ENCODE measurements around the gene DNMT3A.
A peak's percentile ranks its signal among the peaks of the same experiment; 100 is the strongest.
"Not testable (repeated sequence)": the region's sequence is repeated elsewhere in the genome, so short reads cannot be mapped to it uniquely, and the experiment has no call there.

Gene DNMT3A

DNA sequence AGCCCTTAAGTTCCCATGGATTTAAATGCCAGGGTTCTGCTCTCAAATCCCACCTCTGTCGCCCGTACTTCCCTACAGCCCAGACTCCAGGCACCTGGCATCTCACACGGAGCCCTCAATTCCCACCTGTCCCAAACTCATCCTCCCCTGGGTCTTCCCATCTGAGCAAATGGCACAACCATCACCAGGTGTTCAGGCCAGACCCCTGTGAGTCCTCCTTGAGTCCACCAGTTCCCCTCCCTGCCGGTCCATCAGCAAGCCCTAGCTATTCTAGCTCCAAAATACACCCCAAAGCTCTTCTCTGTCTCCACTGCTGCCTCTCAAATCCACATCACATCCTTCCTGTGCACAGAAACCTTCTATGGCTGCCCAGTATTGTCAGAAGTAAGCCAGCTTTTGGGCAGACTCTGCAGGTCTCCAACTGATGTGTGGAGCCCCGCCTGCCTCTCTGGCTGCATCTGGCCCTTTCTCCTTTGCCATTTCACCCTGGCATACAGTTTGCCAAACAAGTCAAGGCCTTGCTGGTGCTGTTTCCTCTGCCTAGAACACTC, 67.7 kb downstream of the DNMT3A start:
- Histone ChIP-seq H3K27ac (ENCODE audit: low read length) (no peak overlapping the region), H3K27me3 (ENCODE audit: control insufficient read depth, insufficient read depth, low read length) (no peaks in the 10 kb centered on the region), H3K9me3 (ENCODE audit: control insufficient read depth, insufficient read depth, low read length) (no peaks in the 10 kb centered on the region), H3K4me1 (ENCODE audit: control insufficient read depth, insufficient read depth, low read length) (peaks cover 15% of the 10 kb centered on the region), H3K36me3 (ENCODE audit: control insufficient read depth, insufficient read depth, low read length) (no peaks in the 10 kb centered on the region), H3K4me3 (ENCODE audit: low read length) (no peak overlapping the region)
- no CpG with 5 or more reads among the region's 5 CpGs for WGBS (ENCODE audit: insufficient coverage, insufficient read length)
- DNase-seq (ENCODE audit: low read depth, low spot score): no peak

DNA sequence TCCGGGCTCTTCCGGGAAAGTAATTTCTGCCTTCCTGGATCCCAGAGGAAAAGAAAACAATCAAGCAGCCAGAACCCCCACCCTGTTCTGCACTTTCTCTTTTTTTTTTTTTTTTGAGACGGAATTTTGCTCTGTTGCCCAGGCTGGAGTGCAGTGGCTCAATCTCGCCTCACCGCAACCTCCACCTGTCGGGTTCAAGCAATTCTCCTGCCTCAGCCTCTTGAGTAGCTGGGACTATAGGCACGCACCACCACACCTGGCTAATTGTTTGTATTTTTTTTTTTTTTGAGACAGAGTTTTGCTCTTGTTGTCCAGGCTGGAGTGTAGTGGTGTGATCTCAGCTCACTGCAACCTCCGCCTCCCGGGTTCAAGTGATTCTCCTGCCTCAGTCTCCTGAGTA, 69.0 kb downstream of the DNMT3A start:
- not testable (repeated sequence) for H3K36me3 ChIP-seq (ENCODE audit: control insufficient read depth, insufficient read depth, low read length); H3K27me3 ChIP-seq (ENCODE audit: control insufficient read depth, insufficient read depth, low read length); DNase-seq (ENCODE audit: low read depth, low spot score); H3K9me3 ChIP-seq (ENCODE audit: control insufficient read depth, insufficient read depth, low read length); H3K4me3 ChIP-seq (ENCODE audit: low read length); H3K27ac ChIP-seq (ENCODE audit: low read length)
- WGBS (ENCODE audit: insufficient coverage, insufficient read length): no CpG with 5 or more reads among the region's 9 CpGs
- peaks cover 13% of the 10 kb centered on the region for H3K4me1 ChIP-seq (ENCODE audit: control insufficient read depth, insufficient read depth, low read length)

DNA sequence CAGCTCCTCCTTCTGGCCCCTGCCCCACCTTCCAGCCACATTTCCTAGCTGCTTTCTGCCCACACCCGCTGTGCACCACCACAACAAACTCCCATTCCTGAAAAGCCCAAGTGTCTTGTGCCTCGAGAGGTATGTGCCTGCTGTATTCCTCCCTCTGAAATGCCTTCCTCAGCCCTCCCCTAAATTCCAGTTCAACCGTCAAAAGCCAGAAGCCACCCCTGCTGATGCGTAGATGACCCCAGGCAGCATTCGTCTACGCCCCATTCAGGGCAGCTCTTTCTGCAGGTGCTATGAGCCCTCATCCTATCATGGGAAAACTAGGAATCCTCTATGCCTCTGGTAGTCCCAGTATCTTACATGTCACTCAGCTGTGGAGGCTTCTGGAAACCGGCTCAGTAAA, 71.7 kb downstream of the DNMT3A start:
- no peak for DNase-seq (ENCODE audit: low read depth, low spot score)
- Histone ChIP-seq H3K4me3 (ENCODE audit: low read length) (no peak overlapping the region), H3K4me1 (ENCODE audit: control insufficient read depth, insufficient read depth, low read length) (peaks cover 7% of the 10 kb centered on the region; the same call in 1 of the 2 replicates), H3K36me3 (ENCODE audit: control insufficient read depth, insufficient read depth, low read length) (no peaks in the 10 kb centered on the region), H3K27ac (ENCODE audit: low read length) (no peak overlapping the region), H3K27me3 (ENCODE audit: control insufficient read depth, insufficient read depth, low read length) (no peaks in the 10 kb centered on the region), H3K9me3 (ENCODE audit: control insufficient read depth, insufficient read depth, low read length) (no peaks in the 10 kb centered on the region)
- no CpG with 5 or more reads among the region's 7 CpGs for WGBS (ENCODE audit: insufficient coverage, insufficient read length)

DNA sequence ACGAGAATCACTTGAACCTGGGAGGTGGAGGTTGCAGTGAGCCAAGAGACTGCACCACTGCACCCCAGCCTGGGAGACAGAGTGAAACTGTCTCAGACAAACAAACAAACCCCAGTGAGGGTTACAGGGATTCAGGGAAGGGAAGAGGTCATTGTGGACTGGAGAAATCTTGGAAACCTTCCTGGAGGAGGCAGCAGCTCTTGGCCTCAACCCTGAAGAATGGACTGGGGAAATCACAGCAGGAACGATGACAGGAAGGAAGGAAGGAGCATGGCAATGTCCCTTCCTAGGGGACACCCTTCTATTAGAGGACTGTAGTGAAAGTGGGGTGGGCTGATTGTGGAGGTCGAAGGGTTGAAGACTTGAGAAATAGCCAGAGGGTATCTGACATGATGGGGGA, 72.5 kb downstream of the DNMT3A start:
- H3K4me3 ChIP-seq (ENCODE audit: low read length): no peak overlapping the region

DNA sequence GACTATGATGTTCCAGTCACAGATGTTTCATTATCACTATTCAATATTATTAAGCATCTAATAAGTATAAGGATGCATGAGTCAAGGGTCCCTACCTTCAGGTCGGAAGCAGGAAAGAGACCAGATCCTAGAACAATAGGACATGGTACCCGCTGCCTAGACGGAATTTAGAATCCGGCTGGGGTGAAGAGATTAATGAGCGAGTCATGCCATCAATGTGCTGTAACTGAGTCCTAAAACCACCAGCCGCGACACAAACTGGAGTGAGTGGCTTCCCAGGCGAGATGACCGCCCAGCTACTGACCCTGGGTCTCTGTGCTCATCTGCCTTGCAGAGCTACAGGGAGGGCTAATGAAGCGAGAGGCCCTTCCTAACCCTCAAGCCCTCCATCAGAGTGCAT, 73.6 kb downstream of the DNMT3A start:
- Histone ChIP-seq H3K27ac (ENCODE audit: low read length) (no peak overlapping the region), H3K27me3 (ENCODE audit: control insufficient read depth, insufficient read depth, low read length) (no peaks in the 10 kb centered on the region), H3K9me3 (ENCODE audit: control insufficient read depth, insufficient read depth, low read length) (no peaks in the 10 kb centered on the region), H3K36me3 (ENCODE audit: control insufficient read depth, insufficient read depth, low read length) (no peaks in the 10 kb centered on the region), H3K4me3 (ENCODE audit: low read length) (no peak overlapping the region), H3K4me1 (ENCODE audit: control insufficient read depth, insufficient read depth, low read length) (peaks cover 10% of the 10 kb centered on the region; the same call in 1 of the 2 replicates)
- DNase-seq (ENCODE audit: low read depth, low spot score): no peak
- no CpG with 5 or more reads among the region's 10 CpGs for WGBS (ENCODE audit: insufficient coverage, insufficient read length)

More for the DNA sequence above, 72.5 kb downstream of the DNMT3A start:
- DNase-seq (ENCODE audit: low read depth, low spot score): no peak
- H3K9me3 ChIP-seq (ENCODE audit: control insufficient read depth, insufficient read depth, low read length): no peaks in the 10 kb centered on the region
- no peak overlapping the region for H3K27ac ChIP-seq (ENCODE audit: low read length)
- H3K36me3 ChIP-seq (ENCODE audit: control insufficient read depth, insufficient read depth, low read length): no peaks in the 10 kb centered on the region
- H3K4me1 ChIP-seq (ENCODE audit: control insufficient read depth, insufficient read depth, low read length): peaks cover 7% of the 10 kb centered on the region; the same call in 1 of the 2 replicates
- no peaks in the 10 kb centered on the region for H3K27me3 ChIP-seq (ENCODE audit: control insufficient read depth, insufficient read depth, low read length)
- WGBS (ENCODE audit: insufficient coverage, insufficient read length): no CpG with 5 or more reads among the region's 3 CpGs

DNA sequence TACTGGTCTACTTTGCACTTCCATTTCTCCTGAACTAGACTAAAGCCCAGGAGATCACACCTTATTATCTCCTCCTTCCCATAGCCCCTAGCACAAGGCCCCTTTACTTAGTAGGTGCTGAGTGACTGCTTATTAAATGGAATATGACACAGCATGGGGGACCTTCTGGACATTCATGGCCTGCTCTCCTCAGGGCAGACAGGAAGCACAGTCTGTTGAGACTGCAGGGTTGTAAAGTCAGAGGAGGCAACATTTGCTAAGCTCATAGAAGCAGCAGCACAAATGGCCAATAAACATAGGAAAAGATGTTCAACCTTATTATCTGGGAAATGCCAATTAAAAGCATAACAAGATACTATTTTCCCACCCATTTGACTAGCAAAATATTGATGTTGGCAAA, 75.3 kb downstream of the DNMT3A start:
- H3K9me3 ChIP-seq (ENCODE audit: control insufficient read depth, insufficient read depth, low read length): no peaks in the 10 kb centered on the region
- H3K4me1 ChIP-seq (ENCODE audit: control insufficient read depth, insufficient read depth, low read length): peaks cover 10% of the 10 kb centered on the region; the same call in 1 of the 2 replicates
- H3K4me3 ChIP-seq (ENCODE audit: low read length): no peak overlapping the region
- H3K36me3 ChIP-seq (ENCODE audit: control insufficient read depth, insufficient read depth, low read length): no peaks in the 10 kb centered on the region
- no peak overlapping the region for H3K27ac ChIP-seq (ENCODE audit: low read length)
- H3K27me3 ChIP-seq (ENCODE audit: control insufficient read depth, insufficient read depth, low read length): no peaks in the 10 kb centered on the region
- no peak for DNase-seq (ENCODE audit: low read depth, low spot score)

DNA sequence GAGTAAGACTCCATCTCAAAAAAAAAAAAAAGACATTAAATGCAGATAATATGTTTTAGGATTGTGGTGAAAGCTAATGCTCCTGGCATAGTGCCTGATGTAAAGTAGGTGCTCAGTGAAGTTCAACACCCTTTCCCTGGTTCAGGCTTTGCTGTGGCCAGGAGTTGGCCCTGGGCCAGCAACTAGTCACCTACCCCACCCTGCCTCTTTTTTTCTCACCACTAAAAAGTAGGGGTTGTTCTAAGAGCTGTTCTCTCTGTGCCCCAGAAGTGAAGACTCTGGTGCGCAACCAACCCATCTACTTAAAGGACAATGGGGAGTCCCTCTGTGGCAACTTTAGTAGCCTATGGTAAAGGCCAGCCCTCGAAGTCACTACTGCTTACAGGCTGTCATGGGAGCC, 75.9 kb downstream of the DNMT3A start:
- Histone ChIP-seq H3K9me3 (ENCODE audit: control insufficient read depth, insufficient read depth, low read length) (no peaks in the 10 kb centered on the region), H3K4me3 (ENCODE audit: low read length) (no peak overlapping the region), H3K4me1 (ENCODE audit: control insufficient read depth, insufficient read depth, low read length) (peaks cover 10% of the 10 kb centered on the region; the same call in 1 of the 2 replicates), H3K27me3 (ENCODE audit: control insufficient read depth, insufficient read depth, low read length) (no peaks in the 10 kb centered on the region), H3K27ac (ENCODE audit: low read length) (no peak overlapping the region), H3K36me3 (ENCODE audit: control insufficient read depth, insufficient read depth, low read length) (no peaks in the 10 kb centered on the region)
- DNase-seq (ENCODE audit: low read depth, low spot score): no peak
- no CpG with 5 or more reads among the region's 2 CpGs for WGBS (ENCODE audit: insufficient coverage, insufficient read length)

DNA sequence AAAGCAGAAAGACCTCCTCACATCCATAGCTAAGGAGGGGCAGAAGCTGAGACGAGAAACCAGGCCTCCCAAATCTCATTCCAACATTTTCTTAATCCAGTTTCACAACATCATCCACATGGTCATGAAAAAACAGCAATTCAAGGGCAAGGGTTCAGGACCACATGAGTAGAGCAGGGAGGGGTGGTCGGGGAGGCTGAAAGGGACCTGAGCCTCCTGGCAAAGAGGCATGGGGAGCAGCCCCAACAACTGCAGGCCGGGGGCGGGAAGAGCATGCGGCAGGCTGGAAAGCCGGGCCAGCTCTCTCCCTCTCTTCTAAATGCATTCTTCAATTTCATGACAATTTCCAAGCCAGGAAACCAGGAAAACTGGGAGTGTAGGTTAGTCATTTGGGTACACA, 76.7 kb downstream of the DNMT3A start:
- no peaks in the 10 kb centered on the region for H3K36me3 ChIP-seq (ENCODE audit: control insufficient read depth, insufficient read depth, low read length)
- WGBS (ENCODE audit: insufficient coverage, insufficient read length): no CpG with 5 or more reads among the region's 6 CpGs
- DNase-seq (ENCODE audit: low read depth, low spot score): no peak
- H3K9me3 ChIP-seq (ENCODE audit: control insufficient read depth, insufficient read depth, low read length): no peaks in the 10 kb centered on the region
- peaks cover 7% of the 10 kb centered on the region; the same call in 1 of the 2 replicates for H3K4me1 ChIP-seq (ENCODE audit: control insufficient read depth, insufficient read depth, low read length)
- no peak overlapping the region for H3K4me3 ChIP-seq (ENCODE audit: low read length)
- H3K27ac ChIP-seq (ENCODE audit: low read length): no peak overlapping the region
- H3K27me3 ChIP-seq (ENCODE audit: control insufficient read depth, insufficient read depth, low read length): no peaks in the 10 kb centered on the region

DNA sequence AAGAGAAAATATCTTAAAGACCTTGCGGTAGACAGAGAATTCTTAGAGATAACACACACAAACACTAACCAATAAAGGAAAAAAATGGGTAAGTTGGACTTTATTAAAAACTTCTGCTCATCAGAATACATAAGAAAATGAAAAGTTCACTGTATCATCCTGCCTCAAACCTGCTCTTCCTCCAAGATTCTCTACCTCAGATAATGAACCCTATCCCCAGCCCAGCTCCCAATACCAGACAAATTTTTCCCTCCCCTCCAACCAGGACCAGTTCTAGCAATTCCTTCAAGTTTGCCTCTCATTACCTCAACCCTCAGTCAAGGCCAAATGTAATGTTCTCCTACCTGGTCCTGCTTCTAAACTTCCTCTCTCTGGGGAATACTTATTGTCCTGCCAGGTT, 79.4 kb downstream of the DNMT3A start:
- H3K9me3 ChIP-seq (ENCODE audit: control insufficient read depth, insufficient read depth, low read length): no peaks in the 10 kb centered on the region
- H3K27me3 ChIP-seq (ENCODE audit: control insufficient read depth, insufficient read depth, low read length): no peaks in the 10 kb centered on the region
- H3K4me1 ChIP-seq (ENCODE audit: control insufficient read depth, insufficient read depth, low read length): peaks cover 19% of the 10 kb centered on the region
- WGBS (ENCODE audit: insufficient coverage, insufficient read length): no CpG with 5 or more reads among the region's 1 CpG
- H3K27ac ChIP-seq (ENCODE audit: low read length): no peak overlapping the region
- H3K36me3 ChIP-seq (ENCODE audit: control insufficient read depth, insufficient read depth, low read length): no peaks in the 10 kb centered on the region
- H3K4me3 ChIP-seq (ENCODE audit: low read length): no peak overlapping the region
- no peak for DNase-seq (ENCODE audit: low read depth, low spot score)

DNA sequence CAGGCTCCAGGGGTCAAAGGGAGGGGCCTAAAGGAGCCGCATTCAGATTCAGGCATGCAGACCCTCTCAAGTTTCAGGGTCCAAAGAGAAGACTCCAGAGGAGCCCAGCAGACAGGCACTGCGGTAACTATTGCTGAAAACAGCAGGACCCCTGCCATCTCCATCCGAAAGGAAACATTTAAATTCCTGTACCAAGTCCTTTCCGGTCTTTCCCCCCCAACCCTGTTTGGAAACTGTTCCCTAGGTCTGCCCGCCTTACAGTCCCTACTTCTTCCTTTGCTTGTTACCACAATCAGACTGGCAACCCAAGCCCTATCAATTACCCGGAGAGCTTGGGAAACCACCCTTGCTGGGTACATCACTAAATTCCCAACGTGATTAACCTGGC, 82.0 kb downstream of the DNMT3A start:
- Histone ChIP-seq H3K4me3 (ENCODE audit: low read length) (no peak overlapping the region), H3K36me3 (ENCODE audit: control insufficient read depth, insufficient read depth, low read length) (no peaks in the 10 kb centered on the region), H3K9me3 (ENCODE audit: control insufficient read depth, insufficient read depth, low read length) (no peaks in the 10 kb centered on the region), H3K27me3 (ENCODE audit: control insufficient read depth, insufficient read depth, low read length) (no peaks in the 10 kb centered on the region), H3K4me1 (ENCODE audit: control insufficient read depth, insufficient read depth, low read length) (peaks cover 23% of the 10 kb centered on the region), H3K27ac (ENCODE audit: low read length) (no peak overlapping the region)
- WGBS (ENCODE audit: insufficient coverage, insufficient read length): no CpG with 5 or more reads among the region's 7 CpGs
- peak; percentile 94 for DNase-seq (ENCODE audit: low read depth, low spot score)
